PC-9 (cell line): Measurements from ENCODE around the gene SDR42E2. TPM values are rescaled to one million over a fixed set of nuclear protein-coding genes. Genes with fewer than 3 reads are reported as not detected.

Experiments
- BruUV-seq: library from RNA; stranded (reverse); fragments of 400-500 nt; replicated peaks from 2 replicates; lab custom pipeline; 2021; lab: Mats Ljungman, UMichigan
- CTCF ChIA-PET: fragments of 300-600 bp; sonication (Branson Sonifier 250); formaldehyde crosslinking; loops from one replicate; lab custom pipeline; 2022; ENCODE audit warnings: antibody characterized with exemption; lab: Charles Lee
- POLR2A ChIA-PET: fragments of 300-600 bp; sonication (Branson Sonifier 250); formaldehyde crosslinking; loops from one replicate; lab custom pipeline; 2022; ENCODE audit warnings: antibody characterized with exemption; ENCODE audit not compliant: unreplicated experiment; lab: Charles Lee
- DNase-seq, 2 experiments: peaks; one replicate each; pipeline versions ENCODE4 v3.0.0 to v3.0.0-alpha.2; 2015 to 2022; ENCODE audit warnings: mixed read lengths in 1 of 2
- H2AFZ ChIP-seq: fragments of 200-600 bp; sonication (generic); 2 replicates; pipeline ENCODE4 v1.8.1; 2017; ENCODE audit warnings: antibody characterized with exemption
- H3F3A ChIP-seq: fragments of 200-600 bp; sonication (generic); 2 replicates; pipeline ENCODE4 v1.8.1; 2017; ENCODE audit warnings: antibody characterized with exemption, mild to moderate bottlenecking, low read depth; ENCODE audit not compliant: insufficient read depth
- H3K27ac ChIP-seq: fragments of 200-600 bp; sonication (generic); 2 replicates; pipeline ENCODE4 v1.6.1; 2016; ENCODE audit warnings: mixed run types
- H3K27me3 ChIP-seq: fragments of 200-600 bp; sonication (generic); 2 replicates; pipeline ENCODE4 v1.6.1; 2016; ENCODE audit warnings: low read depth, mixed run types; ENCODE audit not compliant: insufficient read depth
- H3K36me3 ChIP-seq: fragments of 200-600 bp; sonication (generic); 2 replicates; pipeline ENCODE4 v1.6.1; 2016; ENCODE audit warnings: low read depth, mixed run types
- H3K4me1 ChIP-seq: fragments of 200-600 bp; sonication (generic); replicated peaks from 2 replicates; pipeline ENCODE4 v1.6.1; 2016; ENCODE audit warnings: mixed run types; ENCODE audit not compliant: insufficient read depth
- H3K4me2 ChIP-seq: fragments of 200-600 bp; sonication (generic); 2 replicates; pipeline ENCODE4 v1.6.1; 2017; ENCODE audit warnings: mixed run types
- H3K4me3 ChIP-seq: fragments of 200-600 bp; sonication (generic); 2 replicates; pipeline ENCODE4 v1.6.1; 2016; ENCODE audit warnings: mixed run types
- H3K79me2 ChIP-seq: fragments of 200-600 bp; sonication (generic); 2 replicates; pipeline ENCODE4 v1.6.1; 2017; ENCODE audit warnings: low read depth, mixed run types
- H3K9me2 ChIP-seq: fragments of 200-600 bp; sonication (generic); 2 replicates; pipeline ENCODE4 v1.8.1; 2017; ENCODE audit warnings: mild to moderate bottlenecking; ENCODE audit not compliant: insufficient read depth
- H3K9me3 ChIP-seq: fragments of 200-600 bp; sonication (generic); 2 replicates; pipeline ENCODE4 v1.8.1; 2016; ENCODE audit warnings: low read depth; ENCODE audit not compliant: insufficient read depth
- H4K20me1 ChIP-seq: fragments of 200-600 bp; sonication (generic); 2 replicates; pipeline ENCODE4 v1.8.1; 2017; ENCODE audit not compliant: insufficient read depth
- CTCF ChIP-seq: fragments of 200-600 bp; sonication (generic); conservative IDR thresholded peaks from 2 replicates; pipeline ENCODE4 v1.6.1; 2017; ENCODE audit warnings: mixed run types, antibody characterized with exemption, mild to moderate bottlenecking, moderate library complexity
- EZH2 ChIP-seq: fragments of 200-600 bp; sonication (generic); IDR thresholded peaks from 2 replicates; pipeline ENCODE4 v1.8.0; 2017; ENCODE audit warnings: antibody characterized with exemption, low read depth
- intact Hi-C: fragments of 100-400 bp; cut with micrococcal nuclease; formaldehyde crosslinking; loops from one replicate; pipeline ENCODE4 v1.10.0; 2022; ENCODE audit not compliant: unreplicated experiment
- total RNA-seq: library from RNA; stranded (reverse); gene quantifications from 2 replicates; pipeline ENCODE4 v1.2.3, GENCODE V29; 2021

Gene SDR42E2
- total RNA-seq, 1 experiment from 2014 or later = not detected

- CTCF ChIA-PET = no interaction called here
- Histone ChIP-seq H3K4me1 (peaks cover 34% of the 10 kb centered on the region), H4K20me1 (peaks cover 11% of the 10 kb centered on the region; the same call in 1 of the 2 replicates), H3K27me3 (no peaks in the 10 kb centered on the region), H3F3A (peaks cover 30% of the 10 kb centered on the region; the same call in 1 of the 2 replicates), H3K4me3 (no peak overlapping the region), H3K79me2 (peaks cover 26% of the 10 kb centered on the region), H2AFZ (no peak overlapping the region), H3K36me3 (no peaks in the 10 kb centered on the region), H3K9me2 (no peaks in the 10 kb centered on the region), H3K9me3 (no peaks in the 10 kb centered on the region), H3K27ac (no peak overlapping the region), H3K4me2 (no peak overlapping the region)
- no peak for TF ChIP-seq CTCF
- no peak for TF ChIP-seq EZH2
- DNase-seq = no peak
- intact Hi-C loops = no loop called here
- BruUV-seq = no TSS peak
- POLR2A ChIA-PET = no interaction called here
These were observed 41.9 kb downstream of the SDR42E2 start for GRCh38 chr16:22204091-22204655.

GRCh38 chr16:22205577-22206012 lies 43.3 kb downstream of the SDR42E2 start:
- intact Hi-C loops = loop anchor here (1.0 kb wide), 4 partner anchors 10 to 92 kb away; partner anchors contain the start of gene POLR3E
- H4K20me1 ChIP-seq = peaks cover 11% of the 10 kb centered on the region; the same call in 1 of the 2 replicates
- no peak for DNase-seq
- H3K27me3 ChIP-seq = no peaks in the 10 kb centered on the region
- peak overlapping the region; percentile 73 for H3K27ac ChIP-seq
- H3K4me3 ChIP-seq = peak overlapping the region; percentile 74
- peak overlapping the region; percentile 83 for H2AFZ ChIP-seq
- H3K36me3 ChIP-seq = no peaks in the 10 kb centered on the region
- H3K9me2 ChIP-seq = no peaks in the 10 kb centered on the region
- ChIA-PET CTCF (interaction anchor here (0.9 to 1.2 kb wide), 2 partner anchors 9 to 95 kb away, joined by 3 to 4 read pairs; no protein-coding TSS in a partner anchor), POLR2A (no interaction called here)
- peaks cover 25% of the 10 kb centered on the region for H3K4me1 ChIP-seq
- no peaks in the 10 kb centered on the region for H3K9me3 ChIP-seq
- H3K79me2 ChIP-seq = peaks cover 38% of the 10 kb centered on the region
- H3K4me2 ChIP-seq = peak overlapping the region; percentile 71
- TSS peak; percentile 94 for BruUV-seq
- peaks cover 23% of the 10 kb centered on the region; the same call in 1 of the 2 replicates for H3F3A ChIP-seq
- no peak for TF ChIP-seq CTCF
- no peak for TF ChIP-seq EZH2

DNA sequence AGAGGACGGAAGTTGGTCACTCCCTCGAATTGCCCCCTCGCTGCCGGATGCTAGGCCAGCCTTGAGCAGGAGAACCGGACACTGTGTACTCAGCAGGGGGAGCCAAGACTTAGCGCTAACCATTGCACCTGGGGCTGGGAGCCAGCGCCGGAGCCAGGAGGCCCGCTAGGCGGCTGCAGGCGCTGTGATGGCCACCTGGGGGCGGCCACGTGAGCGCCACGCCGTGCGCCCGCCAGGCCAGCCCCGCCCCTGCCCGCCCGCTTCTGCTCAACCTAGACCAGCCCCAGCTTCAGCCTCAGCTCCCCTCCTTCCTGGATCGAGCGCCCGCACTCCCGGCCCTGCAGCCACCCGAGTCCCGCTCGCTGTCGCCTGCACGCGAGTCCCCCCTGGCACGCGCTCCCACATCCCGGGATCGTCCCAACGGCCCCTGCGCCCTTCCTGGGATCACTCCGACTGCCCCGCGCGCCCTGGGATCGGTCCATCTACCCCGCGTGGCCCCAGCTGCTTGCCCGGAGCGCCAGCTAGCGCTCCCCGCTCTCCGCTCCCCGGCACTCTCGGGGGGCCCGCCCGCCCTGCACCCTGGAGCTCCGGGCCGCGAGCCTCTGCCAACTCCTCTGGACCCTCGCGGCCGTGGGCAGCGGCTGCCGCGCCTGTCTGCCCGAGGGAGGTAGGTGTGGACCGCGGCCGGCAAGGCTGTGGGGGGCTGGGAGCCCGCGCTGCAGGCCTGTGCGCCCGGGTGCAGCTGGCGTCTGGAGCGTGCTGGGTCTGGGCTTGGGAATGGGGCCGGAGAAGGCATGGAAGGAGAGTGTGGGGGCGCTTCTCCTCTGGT lies 43.9 kb downstream of the SDR42E2 start, which contains the start of gene EEF2K:
EEF2K (plus strand) TSS at position 266 of the 829 bp plus-strand sequence. CDS start 19,452 bp downstream, outside the sequence.
- Histone ChIP-seq H3K4me1 (peaks cover 25% of the 10 kb centered on the region), H3F3A (peaks cover 23% of the 10 kb centered on the region; the same call in 1 of the 2 replicates), H3K9me2 (no peaks in the 10 kb centered on the region), H4K20me1 (peaks cover 11% of the 10 kb centered on the region; the same call in 1 of the 2 replicates), H3K4me3 (peak within 1 kb of the TSS; percentile 74), H3K36me3 (no peaks in the 10 kb centered on the region), H3K27me3 (no peaks in the 10 kb centered on the region), H3K4me2 (peak within 1 kb of the TSS; percentile 89), H3K79me2 (peaks cover 43% of the 10 kb centered on the region), H3K27ac (peak within 1 kb of the TSS; percentile 73), H3K9me3 (no peaks in the 10 kb centered on the region), H2AFZ (peak within 1 kb of the TSS; percentile 93)
- intact Hi-C loops = loop anchor here (1.0 kb wide), 4 partner anchors 11 to 91 kb away; partner anchors contain the start of gene POLR3E
- POLR2A ChIA-PET = interaction anchor here (0.6 to 0.7 kb wide), 2 partner anchors 163 to 197 kb away, joined by 3 to 4 read pairs; no protein-coding TSS in a partner anchor
- BruUV-seq = no TSS peak
- no peak for TF ChIP-seq EZH2
- peak; percentile 68 for TF ChIP-seq CTCF
- CTCF ChIA-PET = interaction anchor here (0.6 to 1.2 kb wide), 4 partner anchors 10 to 94 kb away, joined by 3 to 6 read pairs (median 4); no protein-coding TSS in a partner anchor
- peak; percentile 88 to 97 for DNase-seq
